B cell (primary cell): ENCODE measurements around the gene PARP3.

ENCODE experiments used
- CTCF ChIP-seq: fragments of 200-600 bp; IDR thresholded peaks from one replicate; pipeline ENCODE4 v1.8.0; 2022; ENCODE audit warnings: antibody characterized with exemption, mild to moderate bottlenecking
- EZH2 ChIP-seq: IDR thresholded peaks from 2 replicates; pipeline ENCODE4 v1.6.1; 2012; ENCODE audit warnings: borderline replicate concordance, low read depth, mild to moderate bottlenecking, moderate library complexity, low read length; ENCODE audit not compliant: insufficient read depth, poor library complexity, severe bottlenecking

- TF ChIP-seq CTCF (no peak), EZH2 (no peak)
Measured at GRCh38 chr3:51928438-51928837, 13.7 kb upstream of the PARP3 start.
